Urinary bladder (tissue), 4 donors: ENCODE data around the gene OR2V1. TPM values are rescaled to one million over a fixed set of nuclear protein-coding genes. Genes with fewer than 3 reads are reported as not detected.
"Not testable (repeated sequence)": the region's sequence is repeated elsewhere in the genome, so short reads cannot be mapped to it uniquely, and the experiment has no call there.

Source experiments
- DNase-seq: peaks from one replicate; pipeline ENCODE4 v3.0.0-alpha.2; 2015; ENCODE audit errors: extremely low spot score
- H3K27ac ChIP-seq: one replicate; pipeline ENCODE4 v1.5.1; 2013; ENCODE audit warnings: low read depth, mild to moderate bottlenecking, moderate library complexity
- H3K36me3 ChIP-seq: one replicate; pipeline ENCODE4 v1.6.1; 2013; ENCODE audit warnings: mild to moderate bottlenecking, moderate library complexity; ENCODE audit not compliant: insufficient read depth
- H3K4me1 ChIP-seq: one replicate; pipeline ENCODE4 v1.6.1; 2013; ENCODE audit warnings: mild to moderate bottlenecking, moderate library complexity; ENCODE audit not compliant: insufficient read depth
- H3K4me3 ChIP-seq: one replicate; pipeline ENCODE4 v1.5.1; 2013; ENCODE audit warnings: low read depth, low read length
- WGBS: extraction: QIAGEN DNeasy Blood & Tissue Kit; methylation state at CpG from one replicate; pipeline ENCODE4 v1.1.7; 2013; 5-methylcytosine and 5-hydroxymethylcytosine counted together
- polyA plus RNA-seq: library from polyadenylated mRNA; stranded (reverse); fragments of 200-250 nt; gene quantifications from one replicate; pipeline ENCODE4 v1.2.3, GENCODE V29; 2013
- total RNA-seq: library from RNA; depleted of rRNA; stranded (reverse); fragments of >200 nt; gene quantifications from one replicate; pipeline ENCODE4 v1.2.3, GENCODE V29; 2014
- donor health status: healthy with polysubstance abuse.
- donor health status: healthy.

Gene OR2V1
- total and polyA plus RNA-seq, 2 donors, result not detected

DNA sequence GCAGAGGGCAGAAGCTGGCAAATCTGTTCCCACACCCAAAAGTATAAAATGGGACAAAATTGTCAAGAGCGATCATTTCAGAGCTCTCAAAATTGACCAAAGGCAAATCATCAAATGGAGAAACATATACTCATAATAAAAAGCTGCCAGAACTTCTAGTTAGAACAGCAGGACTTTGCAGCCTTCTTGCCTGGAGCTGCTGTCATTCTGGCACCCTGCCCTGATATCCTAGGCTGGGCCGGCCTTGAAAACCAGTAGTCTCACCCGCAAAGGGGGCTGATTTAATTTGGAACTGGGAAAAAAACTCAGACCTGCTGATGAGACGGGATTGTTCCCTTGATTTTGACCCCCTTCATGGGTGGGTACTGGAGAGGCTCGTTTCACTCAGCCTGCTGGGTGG, 18.5 kb downstream of the OR2V1 start:
- WGBS, result 71% methylated on average over 5 of the region's 5 CpGs
- Histone ChIP-seq H3K36me3 (no peaks in the 10 kb centered on the region), H3K4me1 (no peaks in the 10 kb centered on the region), H3K4me3 (no peak overlapping the region), H3K27ac (no peak overlapping the region)
- no peak for DNase-seq

GRCh38 chr5:181111010-181111409, 20.0 kb downstream of the OR2V1 start:
- WGBS, result 86% methylated on average over 5 of the region's 5 CpGs
- Histone ChIP-seq H3K27ac (no peak overlapping the region), H3K4me1 (no peaks in the 10 kb centered on the region), H3K36me3 (no peaks in the 10 kb centered on the region), H3K4me3 (no peak overlapping the region)
- DNase-seq, result no peak

- DNase-seq, result no peak
- 46% methylated on average over 11 of the region's 11 CpGs for WGBS
These were observed 21.4 kb downstream of the OR2V1 start for GRCh38 chr5:181109489-181110013.

DNA sequence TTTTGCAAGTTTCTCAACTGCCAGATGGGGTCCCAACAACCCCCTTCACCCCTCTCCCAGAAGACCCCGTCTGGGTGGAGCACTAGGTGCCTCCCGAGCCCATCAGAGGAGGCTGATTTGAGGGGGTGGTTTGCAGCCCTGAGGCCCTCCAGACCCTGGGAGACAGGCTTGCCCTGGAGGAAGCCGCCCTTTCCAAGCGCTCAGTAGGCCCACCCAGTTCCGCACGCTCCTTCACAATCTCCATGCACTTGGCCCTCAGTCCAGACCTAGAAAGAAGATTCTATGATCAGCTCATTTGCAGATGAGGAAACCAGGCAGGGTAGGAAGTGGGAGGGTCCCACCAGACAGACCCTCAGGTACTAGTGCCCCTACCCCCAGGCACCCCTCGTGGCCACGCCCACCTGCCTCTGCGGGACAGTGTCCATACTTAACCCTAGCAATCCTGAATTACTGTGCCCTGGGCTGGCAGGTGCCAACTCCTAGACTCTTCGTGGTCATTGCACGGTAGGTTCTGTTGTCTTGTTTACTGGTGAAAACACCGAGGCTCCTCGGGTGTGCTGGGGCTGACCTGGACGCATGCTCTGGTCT, 22.3 kb downstream of the OR2V1 start:
- H3K27ac ChIP-seq, result no peak overlapping the region
- H3K4me1 ChIP-seq, result no peaks in the 10 kb centered on the region
- H3K4me3 ChIP-seq, result no peak overlapping the region
- 69% methylated on average over 14 of the region's 14 CpGs for WGBS
- H3K36me3 ChIP-seq, result no peaks in the 10 kb centered on the region
- DNase-seq, result no peak

More at GRCh38 chr5:181109489-181110013, 21.4 kb downstream of the OR2V1 start:
- no peaks in the 10 kb centered on the region for H3K36me3 ChIP-seq
- H3K27ac ChIP-seq, result no peak overlapping the region
- no peaks in the 10 kb centered on the region for H3K4me1 ChIP-seq
- no peak overlapping the region for H3K4me3 ChIP-seq

GRCh38 chr5:181107699-181108098, 23.3 kb downstream of the OR2V1 start:
- 75% methylated on average over 9 of the region's 9 CpGs for WGBS
- no peak overlapping the region for H3K4me3 ChIP-seq
- H3K4me1 ChIP-seq, result no peaks in the 10 kb centered on the region
- no peak overlapping the region for H3K27ac ChIP-seq
- DNase-seq, result no peak
- H3K36me3 ChIP-seq, result no peaks in the 10 kb centered on the region

GRCh38 chr5:181105391-181106025, 25.5 kb downstream of the OR2V1 start:
- no peaks in the 10 kb centered on the region for H3K4me1 ChIP-seq
- H3K36me3 ChIP-seq, result no peaks in the 10 kb centered on the region
- 35% methylated on average over 7 of the region's 7 CpGs for WGBS
- H3K27ac ChIP-seq, result no peak overlapping the region
- no peak for DNase-seq
- no peak overlapping the region for H3K4me3 ChIP-seq

DNA sequence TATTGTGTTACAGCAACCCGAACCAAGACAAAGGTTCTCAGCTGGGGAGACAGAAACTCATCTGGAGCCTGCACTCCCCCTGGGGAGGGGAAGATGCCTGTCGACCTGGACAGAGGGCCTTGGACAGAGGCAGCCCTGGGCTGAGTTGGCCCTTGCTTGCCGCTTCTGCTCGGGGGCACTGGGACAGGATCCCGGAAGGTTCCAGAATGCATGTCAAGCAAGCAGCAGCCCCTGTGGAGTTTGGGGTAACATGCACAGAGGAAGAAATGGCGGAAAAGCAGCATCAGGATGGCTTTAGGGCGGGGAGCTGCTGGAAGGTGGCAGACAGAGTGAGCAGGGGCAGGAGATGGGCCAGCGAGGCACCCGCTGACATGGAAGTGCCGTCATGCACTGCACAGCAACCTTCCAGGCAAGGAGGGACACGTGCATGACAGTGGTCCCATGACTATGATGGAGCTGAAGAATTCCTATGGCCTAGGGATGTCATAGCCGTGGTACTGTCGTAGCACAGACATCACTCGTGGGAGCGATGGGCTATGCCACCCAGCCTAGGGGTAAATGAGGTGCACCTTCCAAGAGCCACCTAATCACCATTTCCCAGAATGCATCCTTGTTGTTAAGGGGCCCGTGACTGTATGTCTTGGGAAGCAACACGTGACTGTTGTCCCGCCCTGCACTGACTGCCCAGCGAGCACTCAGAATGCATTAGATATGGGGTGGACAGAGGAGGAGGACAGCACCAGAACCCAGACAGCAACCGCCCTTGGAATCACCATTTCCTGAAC, 26.2 kb downstream of the OR2V1 start:
- H3K27ac ChIP-seq, H3K4me1 ChIP-seq, H3K4me3 ChIP-seq, DNase-seq, H3K36me3 ChIP-seq: not testable (repeated sequence)
- 26% methylated on average over 14 of the region's 20 CpGs for WGBS

GRCh38 chr5:181104259-181104568, 26.8 kb downstream of the OR2V1 start:
- H3K4me3 ChIP-seq, H3K4me1 ChIP-seq, DNase-seq, H3K27ac ChIP-seq, H3K36me3 ChIP-seq: not testable (repeated sequence)
- 10% methylated on average over 5 of the region's 5 CpGs for WGBS

GRCh38 chr5:181101930-181102674, 28.9 kb downstream of the OR2V1 start:
- not testable (repeated sequence) for H3K27ac ChIP-seq

DNA sequence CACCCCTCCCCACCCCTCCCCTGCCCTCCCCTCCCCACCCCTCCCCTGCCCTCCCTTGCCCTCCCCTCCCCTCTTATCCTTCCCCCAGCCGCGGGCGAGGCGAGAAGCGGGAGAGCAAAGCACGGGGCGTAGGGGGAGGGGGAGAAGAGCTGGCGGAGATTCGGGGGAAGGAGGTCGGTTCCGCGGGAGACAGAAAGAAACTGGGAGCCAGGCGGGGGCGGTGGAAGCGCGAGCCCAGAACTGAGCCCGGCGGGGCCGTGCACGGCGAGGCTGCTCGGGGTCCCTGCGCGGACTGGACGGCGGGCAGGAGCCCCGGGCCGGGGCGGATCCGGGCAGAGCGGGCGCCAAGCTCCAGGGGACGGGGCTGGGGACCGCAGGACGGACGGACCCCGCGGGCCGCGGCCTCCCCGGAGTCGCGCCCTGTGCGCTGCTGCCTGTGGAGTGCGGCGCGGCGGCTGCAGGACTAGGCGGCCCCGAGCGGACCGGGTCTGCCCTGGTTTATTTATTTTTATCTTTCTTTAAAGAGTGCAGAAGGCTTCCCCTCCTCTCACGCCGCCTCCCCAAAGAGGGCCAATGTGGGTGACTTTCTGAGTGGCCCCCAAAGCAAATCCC, 29.8 kb downstream of the OR2V1 start:
- not testable (repeated sequence) for H3K36me3 ChIP-seq, H3K27ac ChIP-seq, H3K4me3 ChIP-seq, H3K4me1 ChIP-seq, DNase-seq
- 0% methylated on average over 12 of the region's 54 CpGs for WGBS

More at GRCh38 chr5:181101930-181102674, 28.9 kb downstream of the OR2V1 start:
- H3K4me3 ChIP-seq, H3K36me3 ChIP-seq, DNase-seq, H3K4me1 ChIP-seq: not testable (repeated sequence)
- WGBS, result no CpG with 5 or more reads among the region's 30 CpGs

GRCh38 chr5:181100121-181100875, 30.7 kb downstream of the OR2V1 start:
- no peak overlapping the region for H3K4me3 ChIP-seq
- WGBS, result 4% methylated on average over 61 of the region's 62 CpGs

DNA sequence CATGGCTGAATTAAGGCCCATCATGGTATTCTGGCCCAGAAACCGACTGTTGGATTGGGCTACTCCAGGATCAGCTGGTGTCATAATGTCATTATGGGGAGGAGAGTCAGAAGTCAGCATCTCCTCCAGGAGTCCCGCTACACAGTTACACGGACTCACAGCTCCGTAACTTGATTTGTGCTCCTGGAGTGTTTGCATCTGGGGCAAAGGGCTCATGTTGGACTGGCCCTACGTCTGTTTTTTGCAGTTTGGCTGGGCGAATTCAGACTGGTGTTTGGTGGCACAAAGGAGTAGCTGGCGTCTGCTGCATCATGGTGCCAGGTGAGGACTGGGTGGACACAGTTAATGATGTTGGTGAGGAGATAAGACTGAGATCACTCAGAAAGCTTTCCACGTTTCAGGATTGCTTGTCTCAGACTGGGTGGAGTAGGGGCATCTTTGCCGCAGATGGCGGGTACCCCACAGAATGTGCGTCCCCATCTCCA, 31.3 kb downstream of the OR2V1 start:
- no peak overlapping the region for H3K27ac ChIP-seq
- no peak for DNase-seq
- no peak overlapping the region for H3K4me3 ChIP-seq
- H3K4me1 ChIP-seq, result no peaks in the 10 kb centered on the region
- WGBS, result 57% methylated on average over 11 of the region's 11 CpGs
- H3K36me3 ChIP-seq, result no peaks in the 10 kb centered on the region

More at GRCh38 chr5:181100121-181100875, 30.7 kb downstream of the OR2V1 start:
- Histone ChIP-seq H3K27ac (no peak overlapping the region), H3K4me1 (no peaks in the 10 kb centered on the region), H3K36me3 (no peaks in the 10 kb centered on the region)
- DNase-seq, result no peak
